Measurements from ENCODE around the gene CDKAL1.
"Not testable (repeated sequence)": the region's sequence is repeated elsewhere in the genome, so short reads cannot be mapped to it uniquely, and the experiment has no call there.

Gene CDKAL1

DNA sequence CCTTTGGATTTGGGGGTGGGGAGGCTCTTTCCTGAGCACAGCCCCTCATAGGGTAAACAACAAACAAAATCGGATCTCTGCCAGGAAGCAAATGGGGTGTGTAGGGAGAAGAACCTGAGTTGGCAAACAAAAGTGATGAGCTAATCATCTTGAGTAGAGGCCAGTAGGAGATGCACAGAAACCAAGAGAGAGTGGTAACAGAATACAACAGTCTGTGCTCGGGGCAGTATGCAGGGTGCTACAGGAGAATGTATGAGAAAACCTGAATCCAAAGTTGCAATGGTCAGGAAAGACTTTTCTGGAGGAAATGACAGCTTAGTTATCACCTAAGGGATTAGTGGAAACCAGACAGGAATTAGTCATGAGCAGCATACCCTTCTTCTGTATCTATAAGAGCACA is 177.8 kb downstream of the CDKAL1 start:
- DNase-seq = no peak

DNA sequence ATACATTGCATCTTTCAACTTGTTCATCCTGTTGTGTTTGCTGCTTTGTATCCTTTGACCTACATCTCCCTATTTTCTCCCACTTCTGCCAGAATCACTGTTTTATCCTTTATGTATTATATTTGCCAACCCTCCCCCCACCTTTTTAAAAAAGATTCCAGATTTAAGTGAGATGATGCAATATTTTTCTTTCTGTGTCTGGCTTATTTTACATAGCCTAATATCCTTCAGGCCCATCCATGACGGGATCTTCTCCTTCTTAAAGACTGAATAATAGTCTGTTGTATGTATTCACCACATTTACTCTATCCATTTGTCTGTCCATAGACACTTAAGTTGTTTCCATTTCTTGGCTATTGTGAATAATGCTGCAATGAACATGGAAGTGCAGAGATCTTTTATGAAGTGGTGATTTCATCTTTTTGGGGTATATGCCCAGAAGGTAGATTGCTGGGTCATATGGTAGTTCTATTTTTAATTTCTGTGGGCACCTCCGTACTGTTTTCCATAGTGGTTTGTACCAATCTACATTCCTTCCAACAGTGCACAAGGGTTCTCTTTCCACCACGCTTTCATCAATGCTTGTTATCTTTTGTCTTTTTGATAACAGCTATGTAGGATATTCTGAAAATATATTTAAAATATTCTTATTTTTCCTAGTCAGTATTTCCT is 181.0 kb downstream of the CDKAL1 start:
- no peak for DNase-seq

DNA sequence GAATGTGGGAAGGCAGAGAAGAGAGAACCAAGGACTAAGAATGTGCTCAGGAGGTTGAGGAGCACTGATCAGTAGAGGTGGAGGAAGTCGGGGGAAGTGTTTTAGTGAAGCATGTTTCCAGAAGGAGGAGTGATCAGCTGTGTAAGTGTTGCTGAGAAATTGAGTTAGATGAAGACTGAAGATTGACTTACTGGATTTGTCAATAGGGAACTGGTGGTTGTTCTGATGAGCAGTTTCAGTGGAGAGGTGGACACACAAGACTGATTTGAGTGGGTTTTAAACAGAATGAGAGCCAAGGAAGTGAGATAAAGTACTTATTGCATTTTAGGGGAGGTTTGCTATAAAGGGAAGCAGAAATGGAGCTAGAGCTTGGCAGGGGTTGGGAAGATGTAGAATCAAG is 182.6 kb downstream of the CDKAL1 start:
- no peak for DNase-seq

DNA sequence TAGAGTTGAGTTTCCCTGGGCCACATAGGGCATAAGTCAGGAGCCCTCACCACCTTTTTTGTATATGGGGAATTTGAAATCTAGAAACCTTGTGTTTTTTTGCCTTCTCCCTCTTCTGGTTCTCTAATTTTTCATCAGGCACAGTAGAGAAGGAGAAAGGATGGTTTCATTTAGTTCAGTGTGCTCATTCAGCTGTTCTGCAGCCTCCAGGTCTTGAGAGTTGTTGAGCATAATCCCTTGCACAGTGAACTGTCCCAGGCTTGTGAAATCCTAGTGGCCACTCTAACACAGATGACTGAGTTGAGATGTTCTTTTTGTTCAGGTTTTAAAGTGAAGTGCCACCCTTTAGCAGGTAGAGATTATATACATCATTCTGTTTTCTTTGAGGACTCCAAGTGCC is 183.5 kb downstream of the CDKAL1 start:
- peak; percentile 80 for DNase-seq

DNA sequence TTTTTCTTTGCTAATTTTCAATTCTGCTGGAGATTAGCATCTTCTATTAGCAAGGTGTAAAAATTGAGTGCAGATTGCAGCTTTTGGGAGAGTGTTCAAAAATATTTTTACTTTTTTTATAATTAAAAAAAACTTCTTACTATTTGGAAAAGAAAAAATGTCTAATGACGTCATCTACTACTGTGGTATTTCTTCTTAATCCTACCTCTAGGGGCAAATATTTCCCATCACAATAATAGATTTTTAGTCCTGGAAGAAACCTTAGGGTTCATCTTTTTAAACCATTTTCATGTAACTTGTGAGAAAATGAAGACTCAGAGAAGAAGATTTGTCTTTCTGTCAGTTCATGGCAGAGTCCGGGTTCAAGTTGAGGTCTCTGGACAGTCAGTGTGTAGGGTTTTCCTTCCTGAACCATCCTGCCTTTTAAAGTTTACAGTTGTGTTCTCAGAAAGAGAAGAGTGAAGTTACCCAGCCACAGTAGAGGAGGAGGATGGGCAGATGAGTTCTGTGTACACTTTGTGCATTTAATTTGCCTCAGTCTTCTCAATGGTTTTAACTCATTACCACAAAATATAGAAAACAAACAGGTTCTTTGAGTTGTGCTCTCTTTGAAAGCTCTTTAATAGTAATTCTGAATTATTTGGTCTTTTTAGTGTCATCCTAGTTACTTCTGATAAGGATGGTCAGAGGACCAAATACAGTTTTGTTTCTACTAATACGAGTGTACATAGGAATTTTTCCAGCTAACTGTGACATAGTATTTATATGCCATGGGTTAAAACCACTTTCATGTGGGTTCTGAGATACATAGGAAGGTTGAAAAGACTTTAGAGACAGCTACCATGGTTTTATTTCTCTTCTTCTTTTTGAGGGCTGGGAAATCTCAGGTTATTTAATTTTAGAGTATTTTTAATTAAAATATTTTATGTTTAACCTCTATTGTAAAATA is 184.7 kb downstream of the CDKAL1 start:
- no peak for DNase-seq

DNA sequence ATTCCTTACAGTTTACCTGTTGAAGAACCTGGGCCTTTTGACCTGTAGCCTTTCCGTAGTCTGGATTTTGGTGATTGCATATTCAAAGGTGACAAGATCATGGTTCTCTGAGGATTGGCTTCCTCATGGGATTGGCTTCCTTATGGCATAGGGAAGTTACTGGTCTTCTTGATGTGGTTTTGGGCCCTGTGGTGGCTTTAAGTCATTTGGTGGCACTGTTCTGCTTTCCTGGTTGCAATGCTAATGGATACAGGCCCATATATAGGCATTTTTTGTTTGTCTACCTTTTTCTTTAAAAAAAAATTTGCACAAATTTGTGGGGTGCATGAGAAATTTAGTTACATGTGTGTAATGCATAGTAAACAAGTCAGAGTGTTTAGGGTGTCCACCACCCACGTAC is 185.7 kb downstream of the CDKAL1 start:
- DNase-seq = no peak

DNA sequence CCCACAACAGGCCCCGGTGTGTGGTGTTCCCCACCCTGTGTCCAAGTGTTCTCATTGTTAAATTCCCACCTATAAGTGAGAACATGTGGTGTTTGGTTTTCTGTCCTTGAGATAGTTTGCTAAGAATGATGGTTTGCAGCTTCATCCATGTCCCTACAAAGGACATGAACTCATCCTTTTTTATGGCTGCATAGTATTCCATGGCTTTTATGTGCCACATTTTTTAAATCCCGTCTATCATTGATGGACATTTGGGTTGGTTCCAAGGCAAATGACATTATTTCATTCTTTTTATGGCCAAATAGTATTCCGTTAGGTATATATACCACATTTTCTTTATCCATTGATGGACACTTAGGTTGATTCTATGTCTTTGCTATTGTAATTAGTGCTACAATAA is 186.9 kb downstream of the CDKAL1 start:
- DNase-seq = not testable (repeated sequence)

DNA sequence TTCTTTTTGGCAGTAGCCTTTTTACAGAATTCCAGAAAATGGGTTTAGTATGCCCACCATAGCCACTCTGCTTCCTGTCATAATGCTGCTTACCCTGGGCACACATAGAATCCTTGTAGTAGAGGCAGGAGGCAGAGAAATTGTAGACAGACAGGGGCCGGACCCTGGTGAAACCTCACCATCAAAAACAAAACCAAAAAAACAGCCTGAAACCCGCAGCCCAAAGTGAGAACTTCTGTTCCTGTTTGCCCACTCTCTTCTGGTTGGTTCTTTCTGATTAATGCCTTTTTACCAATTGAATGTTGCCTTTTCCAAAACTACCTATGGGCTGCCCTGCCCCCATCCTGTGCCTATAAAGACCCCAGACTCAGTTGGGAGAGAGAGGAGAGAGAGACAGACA is 188.2 kb downstream of the CDKAL1 start:
- DNase-seq = no peak

DNA sequence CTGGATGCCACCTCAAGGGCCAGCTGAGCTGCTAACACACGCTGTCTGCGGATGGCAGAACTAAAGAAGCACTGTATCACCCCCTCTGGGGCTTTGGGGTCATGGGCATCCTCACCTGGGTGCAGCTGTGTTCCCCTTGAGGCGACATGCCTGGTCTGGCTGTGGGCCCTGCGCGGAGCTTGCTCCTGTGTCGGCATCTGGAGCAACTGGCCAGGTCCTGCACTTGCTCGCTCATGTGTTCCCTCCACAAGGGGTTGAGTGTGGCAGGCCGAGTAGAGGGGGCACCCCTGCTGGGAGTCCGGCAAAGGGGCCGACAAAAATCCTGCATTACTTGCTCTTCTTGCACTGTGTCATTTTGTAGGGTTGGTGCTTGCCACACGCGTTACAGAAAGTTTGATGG is 189.0 kb downstream of the CDKAL1 start:
- DNase-seq = no peak

DNA sequence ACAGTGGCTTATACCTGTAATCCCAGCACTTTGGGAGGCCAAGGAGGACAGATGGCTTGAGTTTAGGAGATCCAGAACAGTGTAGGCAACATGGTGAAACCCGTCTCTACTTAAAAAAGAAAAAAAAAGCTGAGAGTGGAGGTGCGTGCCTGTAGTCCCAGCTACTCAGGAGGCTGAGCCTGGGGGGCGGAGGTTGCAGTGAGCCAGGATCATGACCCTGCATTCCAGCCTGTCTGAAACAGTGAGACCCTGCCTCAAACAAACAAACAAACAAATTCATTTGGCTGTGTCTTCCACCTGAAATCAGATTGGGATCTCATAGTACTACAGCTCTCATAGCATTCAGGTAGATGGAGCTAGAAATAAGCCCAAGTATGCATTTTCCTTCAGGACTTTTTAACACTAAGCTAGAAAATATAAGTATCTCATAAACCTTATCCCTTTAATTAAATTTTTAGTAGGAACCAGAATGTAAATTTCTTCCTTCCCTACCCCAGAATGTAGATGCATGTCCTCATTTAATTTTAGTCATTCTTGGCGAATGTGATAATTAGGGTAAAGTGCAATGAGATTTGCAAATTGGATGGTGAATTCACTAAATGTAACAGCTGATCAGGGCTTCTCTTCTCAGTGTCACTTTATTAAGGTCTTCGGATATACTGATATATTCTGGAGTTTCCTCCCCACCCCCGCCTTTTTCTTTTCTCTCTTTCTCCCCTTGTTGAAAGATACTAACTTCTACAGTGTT is 190.4 kb downstream of the CDKAL1 start:
- DNase-seq = no peak

DNA sequence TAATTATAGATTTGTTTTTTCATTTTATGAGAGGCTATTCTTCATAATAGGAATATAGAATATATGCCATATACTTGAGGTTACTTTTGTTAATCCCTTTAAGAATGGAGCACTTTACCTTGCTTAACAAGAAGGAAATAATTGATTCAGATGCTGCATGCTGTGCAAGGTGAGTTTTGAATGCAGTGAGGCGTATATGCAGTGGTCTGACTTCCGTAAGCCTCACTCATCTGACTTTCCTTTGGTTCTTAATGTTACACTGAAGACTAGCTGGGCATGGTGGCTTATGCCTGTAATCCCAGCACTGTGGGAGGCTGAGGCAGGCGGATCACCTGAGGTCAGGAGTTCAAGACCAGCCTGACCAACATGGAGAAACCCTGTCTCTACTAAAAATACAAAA is 191.0 kb downstream of the CDKAL1 start:
- not testable (repeated sequence) for DNase-seq

DNA sequence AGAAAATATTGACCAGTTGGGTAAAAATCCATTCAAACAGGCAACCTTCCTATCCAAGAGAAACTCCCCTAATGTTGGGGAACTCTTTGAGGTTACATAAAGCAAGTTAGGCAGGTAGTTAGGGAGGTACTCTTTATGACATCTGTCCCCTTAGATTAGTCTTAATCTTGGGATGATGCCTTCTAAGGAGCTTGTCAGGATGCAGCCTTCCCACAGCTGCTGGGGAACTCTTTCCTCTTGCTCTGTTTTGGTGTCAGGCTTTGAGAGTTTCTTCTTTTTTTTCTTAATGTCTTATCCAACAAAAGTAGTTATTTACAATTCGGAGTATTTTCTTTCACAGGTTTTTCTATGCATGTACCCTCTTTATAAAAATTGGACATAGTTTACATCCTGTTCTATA is 194.8 kb downstream of the CDKAL1 start:
- DNase-seq = peak; percentile 32

DNA sequence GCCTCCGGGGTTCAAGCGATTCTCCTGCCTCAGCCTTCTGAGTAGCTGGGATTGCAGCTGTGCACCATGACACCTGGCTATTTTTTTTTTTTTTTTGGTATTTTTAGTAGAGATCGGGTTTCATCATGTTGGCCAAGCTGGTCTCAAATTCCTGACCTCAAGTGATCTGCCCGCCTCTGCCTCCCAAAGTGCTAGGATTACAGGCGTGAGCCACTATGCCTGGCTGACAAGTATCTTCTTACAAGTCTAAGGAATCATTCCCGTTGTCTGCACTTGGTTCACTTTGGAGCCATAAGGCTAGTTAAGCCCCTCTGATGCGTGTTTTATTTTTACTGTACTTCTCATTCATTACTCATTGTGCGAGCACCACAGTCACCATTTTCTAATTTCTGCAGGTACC is 198.1 kb downstream of the CDKAL1 start:
- DNase-seq = peak; percentile 93

DNA sequence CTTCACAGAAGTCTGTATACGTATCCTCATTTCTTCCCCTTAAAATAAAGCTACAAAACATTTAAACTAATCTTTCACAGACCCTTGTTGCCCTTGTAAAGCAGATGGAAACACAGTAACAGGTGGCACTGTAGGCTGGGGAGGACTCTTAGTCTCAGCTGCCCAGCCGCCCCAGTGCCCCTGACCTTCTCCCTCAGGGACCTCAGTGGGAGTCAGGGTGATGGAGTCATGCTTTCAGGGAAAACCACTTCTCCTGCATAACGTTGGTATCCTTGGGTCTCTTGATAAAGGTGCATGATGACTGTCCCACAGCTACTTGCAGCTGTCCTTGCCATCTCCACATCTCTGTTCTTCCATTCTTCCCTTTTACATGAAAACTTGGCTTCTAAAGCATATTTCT is 198.6 kb downstream of the CDKAL1 start:
- DNase-seq = no peak

DNA sequence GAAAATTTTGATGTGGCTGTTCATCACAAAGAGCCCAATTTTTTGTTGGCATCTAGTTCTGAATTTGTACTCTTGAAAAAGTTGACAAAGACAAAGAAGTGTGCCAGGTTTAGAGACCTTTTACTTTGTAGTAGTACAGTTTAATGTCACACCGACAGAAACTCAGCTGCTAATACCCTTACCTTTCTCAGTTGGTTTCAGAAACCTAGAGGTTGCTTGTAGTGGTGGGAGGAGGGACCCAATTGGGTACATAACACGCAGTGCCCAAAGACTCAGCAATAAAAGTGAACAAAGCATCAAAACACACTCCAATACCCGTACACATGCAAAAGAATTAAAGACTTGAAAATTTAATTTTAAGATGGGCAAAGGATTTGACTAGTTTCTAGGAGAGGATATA is 203.7 kb downstream of the CDKAL1 start:
- DNase-seq = no peak

DNA sequence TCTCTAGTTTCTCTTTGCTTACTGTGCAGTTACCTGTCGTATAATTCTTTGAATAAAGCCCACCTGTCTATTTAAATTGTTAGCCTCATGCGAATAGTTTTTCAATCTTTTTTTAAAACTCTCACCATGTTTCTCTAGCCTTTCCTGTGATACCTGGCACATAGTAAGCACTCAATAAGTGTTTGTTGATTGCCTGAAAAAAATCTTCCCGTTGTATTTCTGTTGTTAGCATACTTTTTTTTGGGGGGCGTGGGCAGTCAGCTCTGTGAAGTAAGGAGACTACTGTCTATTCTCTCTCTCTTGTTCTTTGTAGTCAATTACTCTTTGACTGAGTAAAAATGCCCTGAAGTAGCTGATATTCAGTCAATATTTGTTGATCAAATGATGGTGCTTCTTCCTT is 205.8 kb downstream of the CDKAL1 start:
- DNase-seq = no peak

DNA sequence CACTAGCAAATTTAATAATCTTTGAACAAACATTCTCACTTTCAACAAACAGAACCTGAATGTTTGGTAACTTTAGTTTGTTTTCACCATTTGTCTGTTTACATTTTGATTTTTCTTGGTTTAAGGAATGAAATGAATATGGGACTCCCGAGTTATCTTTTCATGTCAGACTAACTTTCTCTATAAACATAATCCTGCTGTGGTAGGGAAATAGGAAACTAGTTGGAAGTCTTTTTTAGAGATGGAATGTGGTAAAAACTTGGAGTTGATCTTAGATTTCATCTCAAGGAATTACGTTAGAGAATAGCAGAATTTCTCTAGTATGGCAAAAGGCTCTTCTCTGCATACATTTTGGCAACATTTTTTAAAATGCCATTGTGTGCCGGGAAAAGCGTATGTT is 206.5 kb downstream of the CDKAL1 start:
- no peak for DNase-seq

DNA sequence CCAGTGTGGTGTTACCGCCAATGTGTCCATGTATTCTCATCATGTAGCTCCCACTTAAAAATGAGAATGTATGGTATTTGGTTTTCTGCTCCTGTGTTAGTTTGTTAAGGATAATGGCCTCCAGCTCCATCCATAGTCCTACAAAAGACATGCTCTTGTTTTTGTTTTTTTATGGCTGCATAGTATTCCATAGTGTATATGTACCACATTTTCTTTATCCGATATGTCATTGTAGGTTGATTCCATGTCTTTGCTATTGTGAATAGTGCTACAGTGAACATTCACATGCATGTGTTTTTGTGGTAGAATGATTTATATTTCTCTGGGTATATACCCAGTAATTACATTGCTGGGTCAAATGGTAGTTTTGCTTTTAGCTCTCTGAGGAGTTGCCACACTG is 207.2 kb downstream of the CDKAL1 start:
- DNase-seq = no peak

DNA sequence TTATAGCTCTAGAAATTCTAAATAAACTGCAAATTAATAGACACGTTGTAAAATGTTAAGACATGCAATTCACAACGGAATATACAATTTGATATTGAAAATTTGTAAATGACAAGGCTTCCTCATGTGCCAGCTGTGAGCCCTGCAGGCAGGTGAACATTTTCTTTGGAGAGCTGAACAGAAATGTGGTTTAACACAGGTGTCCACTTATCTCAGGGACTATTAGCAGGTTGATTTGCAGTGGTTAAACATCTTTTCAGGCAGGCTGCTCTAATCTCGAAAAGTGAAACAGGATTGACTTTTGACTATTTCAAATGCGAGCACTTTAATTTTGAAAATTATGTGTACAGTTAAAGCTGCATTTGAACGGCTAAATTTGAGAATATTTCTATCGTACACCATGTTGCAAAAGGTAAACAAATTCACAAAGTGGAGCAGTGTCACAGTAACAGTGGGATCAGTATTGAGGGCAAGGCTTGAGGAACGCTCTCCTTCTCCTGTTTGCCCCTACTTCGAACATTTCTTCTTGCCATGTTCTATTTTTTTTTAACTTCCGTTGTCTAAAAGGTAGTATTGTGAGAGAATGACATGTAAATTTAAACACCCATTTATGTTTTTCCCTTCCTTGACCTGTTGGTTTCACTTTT is 210.8 kb downstream of the CDKAL1 start:
- DNase-seq = no peak

DNA sequence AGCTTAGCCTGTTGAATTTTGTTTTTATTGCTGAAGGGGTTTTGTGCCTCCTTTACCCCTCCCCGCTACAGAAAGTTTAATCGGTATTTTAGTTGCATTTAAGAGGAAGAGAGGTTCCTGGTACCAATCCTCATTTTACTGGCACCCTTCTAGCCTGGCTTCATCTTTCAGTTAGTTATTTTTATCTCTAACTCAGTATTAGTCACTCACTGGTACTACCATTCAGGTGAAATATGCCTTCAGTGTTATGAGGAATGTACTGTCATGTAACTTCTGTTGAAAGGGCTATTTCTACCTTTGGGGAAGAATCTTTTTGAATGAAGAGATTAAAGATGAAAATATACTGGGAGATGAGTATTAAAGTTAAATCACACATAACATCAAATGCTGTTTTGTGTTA is 211.8 kb downstream of the CDKAL1 start:
- DNase-seq = no peak

DNA sequence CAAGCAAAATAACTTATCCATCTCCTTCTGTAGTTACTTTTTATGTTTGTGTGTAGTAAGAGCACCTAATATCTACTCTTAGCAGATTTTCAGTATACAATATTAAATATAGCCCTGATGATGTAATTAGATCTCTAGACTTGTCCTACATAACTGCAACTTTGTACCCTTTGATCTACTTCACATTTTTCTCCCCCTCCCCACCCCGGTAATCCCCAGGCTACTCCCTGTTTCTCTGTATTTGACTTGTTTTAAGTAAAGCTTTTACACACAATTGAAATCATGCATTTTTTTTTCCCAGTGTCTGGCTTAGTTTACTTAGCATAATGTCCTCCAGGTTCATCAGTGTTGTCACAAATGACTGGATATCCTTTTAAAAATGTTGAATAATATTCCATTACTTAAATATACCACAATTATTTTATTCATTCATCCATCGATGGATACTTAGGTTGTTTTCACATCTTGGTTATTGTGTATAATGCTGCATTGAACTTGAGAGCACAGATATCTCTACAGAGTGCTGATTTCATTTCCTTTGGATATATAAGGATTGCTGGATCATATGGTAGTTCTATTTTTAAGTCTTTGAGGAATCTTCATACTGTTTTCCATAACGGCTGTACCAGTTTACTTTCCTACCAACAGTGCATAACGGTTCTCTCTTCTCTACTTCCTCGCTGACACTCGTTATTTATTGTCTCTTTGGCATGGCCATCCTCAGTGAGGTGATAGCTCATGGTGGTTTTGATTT is 212.7 kb downstream of the CDKAL1 start:
- no peak for DNase-seq

DNA sequence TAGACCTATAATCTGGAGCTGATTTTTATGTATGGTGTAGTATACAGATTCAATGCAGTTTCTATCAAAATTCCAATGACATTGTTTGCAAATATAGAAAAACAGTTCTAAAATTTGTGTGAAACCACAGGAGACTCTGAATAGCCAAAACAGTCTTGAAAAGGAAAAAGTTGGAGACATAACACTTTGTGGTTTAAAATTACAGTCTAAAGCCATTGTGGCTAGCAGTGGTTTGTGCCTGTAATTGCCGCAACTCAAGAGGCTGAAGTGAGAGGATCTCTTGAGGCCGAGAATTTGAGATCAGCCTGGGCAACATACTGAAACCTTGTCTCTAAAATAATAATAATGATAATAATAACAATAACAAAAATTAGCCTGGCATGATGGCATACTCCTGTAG is 213.7 kb downstream of the CDKAL1 start:
- no peak for DNase-seq
